HG02885 (cell line): ENCODE data around the gene PRKCA.

Experiments
- ATAC-seq: cut with Tn5 transposase; IDR thresholded peaks from one replicate; pipeline ENCODE4 v1.9.1; 2021; ENCODE audit warnings: mild to moderate bottlenecking; ENCODE audit not compliant: unreplicated experiment, poor library complexity

Gene PRKCA

GRCh38 chr17:66430846-66431795 is 128.7 kb downstream of the PRKCA start:
- no peak for ATAC-seq

GRCh38 chr17:66431910-66432309 is 129.5 kb downstream of the PRKCA start:
- no peak for ATAC-seq

- ATAC-seq = no peak
Measured at GRCh38 chr17:66432411-66432957, 130.1 kb downstream of the PRKCA start.

GRCh38 chr17:66432996-66433551 is 130.7 kb downstream of the PRKCA start:
- ATAC-seq = no peak

- no peak for ATAC-seq
Measured at GRCh38 chr17:66435182-66435581, 132.8 kb downstream of the PRKCA start.

- no peak for ATAC-seq
Measured at GRCh38 chr17:66436631-66437030, 134.2 kb downstream of the PRKCA start.

GRCh38 chr17:66437476-66438026 is 135.1 kb downstream of the PRKCA start:
- ATAC-seq = no peak

GRCh38 chr17:66438101-66438500 is 135.7 kb downstream of the PRKCA start:
- ATAC-seq = no peak

GRCh38 chr17:66441101-66441661 is 138.8 kb downstream of the PRKCA start:
- peak; percentile 91 for ATAC-seq

GRCh38 chr17:66443166-66443565 is 140.8 kb downstream of the PRKCA start:
- ATAC-seq = no peak

GRCh38 chr17:66443606-66444005 is 141.2 kb downstream of the PRKCA start:
- no peak for ATAC-seq

GRCh38 chr17:66444031-66444430 is 141.6 kb downstream of the PRKCA start:
- no peak for ATAC-seq

GRCh38 chr17:66445229-66445628 is 142.8 kb downstream of the PRKCA start:
- ATAC-seq = no peak

- ATAC-seq = no peak
Measured at GRCh38 chr17:66446419-66446818, 144.0 kb downstream of the PRKCA start.

GRCh38 chr17:66447159-66447558 is 144.7 kb downstream of the PRKCA start:
- no peak for ATAC-seq

- ATAC-seq = no peak
Measured at GRCh38 chr17:66448026-66448639, 145.7 kb downstream of the PRKCA start.

GRCh38 chr17:66449418-66449977 is 147.1 kb downstream of the PRKCA start:
- ATAC-seq = no peak

- no peak for ATAC-seq
Measured at GRCh38 chr17:66450008-66450851, 147.8 kb downstream of the PRKCA start.

GRCh38 chr17:66450852-66451158 is 148.4 kb downstream of the PRKCA start:
- no peak for ATAC-seq
